ENCODE data around the gene BBX.

DNA sequence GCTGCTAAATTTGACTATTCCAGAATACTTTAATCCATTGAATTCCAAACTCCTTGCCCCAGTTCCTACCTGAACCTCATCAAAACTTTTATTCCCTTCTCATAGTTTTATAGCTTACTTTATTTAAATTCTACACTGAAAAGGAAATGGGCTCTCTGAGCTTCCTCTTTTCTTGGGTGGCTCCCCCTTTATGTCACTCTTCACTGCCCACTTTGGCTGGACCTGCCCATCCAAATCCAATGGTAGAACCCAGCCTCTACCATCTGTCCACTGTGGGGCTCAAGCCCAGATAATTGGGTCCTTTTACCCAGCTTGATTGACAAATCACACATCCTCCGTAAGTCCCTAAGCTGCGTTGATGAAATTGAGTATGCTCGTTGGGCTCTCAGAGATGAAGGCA lies 216.5 kb downstream of the BBX start:
- TF ChIP-seq, protein P1, sequence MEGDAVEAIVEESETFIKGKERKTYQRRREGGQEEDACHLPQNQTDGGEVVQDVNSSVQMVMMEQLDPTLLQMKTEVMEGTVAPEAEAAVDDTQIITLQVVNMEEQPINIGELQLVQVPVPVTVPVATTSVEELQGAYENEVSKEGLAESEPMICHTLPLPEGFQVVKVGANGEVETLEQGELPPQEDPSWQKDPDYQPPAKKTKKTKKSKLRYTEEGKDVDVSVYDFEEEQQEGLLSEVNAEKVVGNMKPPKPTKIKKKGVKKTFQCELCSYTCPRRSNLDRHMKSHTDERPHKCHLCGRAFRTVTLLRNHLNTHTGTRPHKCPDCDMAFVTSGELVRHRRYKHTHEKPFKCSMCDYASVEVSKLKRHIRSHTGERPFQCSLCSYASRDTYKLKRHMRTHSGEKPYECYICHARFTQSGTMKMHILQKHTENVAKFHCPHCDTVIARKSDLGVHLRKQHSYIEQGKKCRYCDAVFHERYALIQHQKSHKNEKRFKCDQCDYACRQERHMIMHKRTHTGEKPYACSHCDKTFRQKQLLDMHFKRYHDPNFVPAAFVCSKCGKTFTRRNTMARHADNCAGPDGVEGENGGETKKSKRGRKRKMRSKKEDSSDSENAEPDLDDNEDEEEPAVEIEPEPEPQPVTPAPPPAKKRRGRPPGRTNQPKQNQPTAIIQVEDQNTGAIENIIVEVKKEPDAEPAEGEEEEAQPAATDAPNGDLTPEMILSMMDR (conservative IDR thresholded peaks at IDR 0.05; ENCODE audit: low read depth, low read length): no peak
- TF ChIP-seq EZH2phosphoT487 (IDR thresholded peaks at IDR 0.05; ENCODE audit: borderline replicate concordance, low read length) (no peak), EZH2 (IDR thresholded peaks at IDR 0.05; ENCODE audit: low read length, unreplicated experiment) (no peak)
